ENCODE data around the gene R3HDM4. TPM values are rescaled to one million over a fixed set of nuclear protein-coding genes. Genes with fewer than 3 reads are reported as not detected.

R3HDM4 gene
- total RNA-seq, 1 donor from 2014 or later: 57.9 TPM

- TF ChIP-seq EZH2 (IDR thresholded peaks at IDR 0.05; ENCODE audit: insufficient read depth, low read length) (no peak), CTCF (IDR thresholded peaks at IDR 0.05; ENCODE audit: insufficient read depth, low read depth, low read length) (no peak)
- Histone ChIP-seq H3K4me3 (ENCODE audit: insufficient read depth, low read depth, low read length) (no peak overlapping the region), H4K20me1 (ENCODE audit: insufficient read depth, low read length) (peaks cover 71% of the 10 kb centered on the region), H3K79me2 (ENCODE audit: insufficient read depth, low read length) (peaks cover 62% of the 10 kb centered on the region), H3K9me3 (ENCODE audit: insufficient read depth, low read depth, low read length) (no peaks in the 10 kb centered on the region), H3K4me2 (ENCODE audit: low read length) (no peak overlapping the region), H3K36me3 (ENCODE audit: insufficient read depth, low read length) (peaks cover 3% of the 10 kb centered on the region), H3K4me1 (ENCODE audit: insufficient read depth, low read length) (peaks cover 16% of the 10 kb centered on the region), H3K27me3 (ENCODE audit: insufficient read depth, low read length) (no peaks in the 10 kb centered on the region), H3K9ac (ENCODE audit: low read length) (no peak overlapping the region), H2AFZ (ENCODE audit: low read depth, low read length) (no peak overlapping the region), H3K27ac (ENCODE audit: low read depth, low read length) (no peak overlapping the region)
- Mint-ChIP-seq H3K36me3 (ENCODE audit: low read depth, unreplicated experiment) (peaks cover 2% of the 10 kb centered on the region), H3K27ac (ENCODE audit: unreplicated experiment) (no peak overlapping the region), H3K4me3 (ENCODE audit: unreplicated experiment) (no peak overlapping the region), H3K9me3 (ENCODE audit: unreplicated experiment) (no peaks in the 10 kb centered on the region), H3K4me1 (ENCODE audit: low read depth, unreplicated experiment) (peaks cover 5% of the 10 kb centered on the region), H3K27me3 (ENCODE audit: low read depth, unreplicated experiment) (no peaks in the 10 kb centered on the region)
- no peak for DNase-seq (ENCODE audit: low read depth)
- FAIRE-seq: no peak
Observed at GRCh38 chr19:907183-907853, 5.7 kb downstream of the R3HDM4 start.

GRCh38 chr19:906480-906879 lies 6.5 kb downstream of the R3HDM4 start:
- H3K27me3 ChIP-seq (ENCODE audit: insufficient read depth, low read length): no peaks in the 10 kb centered on the region
- no peak overlapping the region for H3K4me3 Mint-ChIP-seq (ENCODE audit: unreplicated experiment)
- H3K79me2 ChIP-seq (ENCODE audit: insufficient read depth, low read length): peaks cover 64% of the 10 kb centered on the region
- DNase-seq (ENCODE audit: low read depth) (no peak), FAIRE-seq (no peak)
- TF ChIP-seq EZH2 (IDR thresholded peaks at IDR 0.05; ENCODE audit: insufficient read depth, low read length): no peak
- TF ChIP-seq CTCF (IDR thresholded peaks at IDR 0.05; ENCODE audit: insufficient read depth, low read depth, low read length): no peak
- peaks cover 16% of the 10 kb centered on the region for H3K4me1 ChIP-seq (ENCODE audit: insufficient read depth, low read length)
- H3K4me3 ChIP-seq (ENCODE audit: insufficient read depth, low read depth, low read length): no peak overlapping the region
- no peaks in the 10 kb centered on the region for H3K27me3 Mint-ChIP-seq (ENCODE audit: low read depth, unreplicated experiment)
- peaks cover 79% of the 10 kb centered on the region for H4K20me1 ChIP-seq (ENCODE audit: insufficient read depth, low read length)
- H3K36me3 ChIP-seq (ENCODE audit: insufficient read depth, low read length): peaks cover 3% of the 10 kb centered on the region
- peaks cover 5% of the 10 kb centered on the region for H3K4me1 Mint-ChIP-seq (ENCODE audit: low read depth, unreplicated experiment)
- no peak overlapping the region for H2AFZ ChIP-seq (ENCODE audit: low read depth, low read length)
- peaks cover 2% of the 10 kb centered on the region for H3K36me3 Mint-ChIP-seq (ENCODE audit: low read depth, unreplicated experiment)
- no peak overlapping the region for H3K27ac Mint-ChIP-seq (ENCODE audit: unreplicated experiment)
- H3K9ac ChIP-seq (ENCODE audit: low read length): no peak overlapping the region
- H3K4me2 ChIP-seq (ENCODE audit: low read length): no peak overlapping the region
- H3K9me3 ChIP-seq (ENCODE audit: insufficient read depth, low read depth, low read length): no peaks in the 10 kb centered on the region
- no peaks in the 10 kb centered on the region for H3K9me3 Mint-ChIP-seq (ENCODE audit: unreplicated experiment)
- no peak overlapping the region for H3K27ac ChIP-seq (ENCODE audit: low read depth, low read length)

GRCh38 chr19:904545-904944 lies 8.5 kb downstream of the R3HDM4 start:
- FAIRE-seq: no peak
- no peak overlapping the region for H3K4me3 ChIP-seq (ENCODE audit: insufficient read depth, low read depth, low read length)
- no peak overlapping the region for H3K9ac ChIP-seq (ENCODE audit: low read length)
- Mint-ChIP-seq H3K9me3 (ENCODE audit: unreplicated experiment) (no peaks in the 10 kb centered on the region), H3K27ac (ENCODE audit: unreplicated experiment) (no peak overlapping the region), H3K4me3 (ENCODE audit: unreplicated experiment) (no peak overlapping the region), H3K36me3 (ENCODE audit: low read depth, unreplicated experiment) (peaks cover under 1% of the 10 kb centered on the region), H3K27me3 (ENCODE audit: low read depth, unreplicated experiment) (no peaks in the 10 kb centered on the region), H3K4me1 (ENCODE audit: low read depth, unreplicated experiment) (peaks cover 4% of the 10 kb centered on the region)
- TF ChIP-seq CTCF (IDR thresholded peaks at IDR 0.05; ENCODE audit: insufficient read depth, low read depth, low read length) (no peak), EZH2 (IDR thresholded peaks at IDR 0.05; ENCODE audit: insufficient read depth, low read length) (no peak)
- no peak overlapping the region for H2AFZ ChIP-seq (ENCODE audit: low read depth, low read length)
- peaks cover 49% of the 10 kb centered on the region for H3K79me2 ChIP-seq (ENCODE audit: insufficient read depth, low read length)
- H3K36me3 ChIP-seq (ENCODE audit: insufficient read depth, low read length): peaks cover 3% of the 10 kb centered on the region
- no peak overlapping the region for H3K4me2 ChIP-seq (ENCODE audit: low read length)
- H3K4me1 ChIP-seq (ENCODE audit: insufficient read depth, low read length): peaks cover 15% of the 10 kb centered on the region
- no peaks in the 10 kb centered on the region for H3K9me3 ChIP-seq (ENCODE audit: insufficient read depth, low read depth, low read length)
- no peak overlapping the region for H3K27ac ChIP-seq (ENCODE audit: low read depth, low read length)
- no peak for DNase-seq (ENCODE audit: low read depth)
- H4K20me1 ChIP-seq (ENCODE audit: insufficient read depth, low read length): peaks cover 78% of the 10 kb centered on the region
- no peaks in the 10 kb centered on the region for H3K27me3 ChIP-seq (ENCODE audit: insufficient read depth, low read length)
